Vagina (tissue), 2 donors: ENCODE data around the gene ACOT11. TPM values are rescaled to one million over a fixed set of nuclear protein-coding genes. Genes with fewer than 3 reads are reported as not detected.

Experiments used
- DNase-seq, 2 donors: peaks; one replicate each; pipeline ENCODE4 v3.0.0-alpha.2; 2017; ENCODE audit errors: extremely low spot score in 2 of 2
- H3K27ac ChIP-seq: fragments of 200-600 bp; sonication (generic); one replicate; pipeline ENCODE4 v1.5.1; 2019
- H3K27me3 ChIP-seq: fragments of 200-600 bp; sonication (generic); one replicate; pipeline ENCODE4 v1.5.1; 2019
- H3K36me3 ChIP-seq, 2 donors: fragments of 200-600 bp; sonication (generic); one replicate each; pipeline ENCODE4 v1.5.1; 2017 to 2019
- H3K4me1 ChIP-seq: fragments of 200-600 bp; sonication (generic); one replicate; pipeline ENCODE4 v1.5.1; 2019
- H3K4me3 ChIP-seq, 2 donors: fragments of 200-600 bp; sonication (generic); 1 replicate in 1 of 2; 2 replicates in 1 of 2; pipeline ENCODE4 v1.5.1; 2016 to 2019
- H3K9me3 ChIP-seq: fragments of 200-600 bp; sonication (generic); one replicate; pipeline ENCODE4 v1.5.1; 2019
- POLR2A ChIP-seq, 2 donors: fragments of 450-650 bp; IDR thresholded peaks; one replicate each; pipeline ENCODE4 v1.6.1; 2017; ENCODE audit warnings: antibody characterized with exemption in 2 of 2, mild to moderate bottlenecking in 2 of 2, moderate library complexity in 2 of 2
- POLR2AphosphoS5 ChIP-seq, 2 donors: sonication (generic); formaldehyde crosslinking; IDR thresholded peaks; one replicate each; pipeline ENCODE4 v1.9.0; 2017; ENCODE audit warnings: antibody characterized with exemption in 2 of 2, mild to moderate bottlenecking in 2 of 2, low read depth in 1 of 2; ENCODE audit not compliant: insufficient read depth in 1 of 2
- intact Hi-C: fragments of 100-400 bp; cut with DNase I; formaldehyde crosslinking; loops from one replicate; pipeline ENCODE4 v1.15.1; 2023
- total RNA-seq: library from RNA; depleted of rRNA; stranded (reverse); fragments of >200 nt; gene quantifications from one replicate; pipeline ENCODE4 v1.2.3, GENCODE V29; 2016
- TF ChIP-seq, protein P1 (sequence below), 3 experiments: fragments of 450-650 bp in 2 of 3; fragments of 200-600 bp in 1 of 3; sonication (generic) in 1 of 3; IDR thresholded peaks; one replicate each; pipeline ENCODE4 v1.5.1; 2017 to 2019; ENCODE audit warnings: antibody characterized with exemption in 3 of 3, mild to moderate bottlenecking in 2 of 3, moderate library complexity in 2 of 3

Gene ACOT11
- total RNA-seq, 1 donor from 2014 or later: 26.0 TPM

GRCh38 chr1:54575161-54575560 is 27.1 kb downstream of the ACOT11 start:
- intact Hi-C loops: no loop called here
- Histone ChIP-seq H3K27ac (no peak overlapping the region), H3K4me1 (peaks cover 24% of the 10 kb centered on the region), H3K4me3 (no peak overlapping the region), H3K27me3 (no peaks in the 10 kb centered on the region), H3K36me3 (no peaks in the 10 kb centered on the region), H3K9me3 (no peaks in the 10 kb centered on the region)
- TF ChIP-seq, protein P1, sequence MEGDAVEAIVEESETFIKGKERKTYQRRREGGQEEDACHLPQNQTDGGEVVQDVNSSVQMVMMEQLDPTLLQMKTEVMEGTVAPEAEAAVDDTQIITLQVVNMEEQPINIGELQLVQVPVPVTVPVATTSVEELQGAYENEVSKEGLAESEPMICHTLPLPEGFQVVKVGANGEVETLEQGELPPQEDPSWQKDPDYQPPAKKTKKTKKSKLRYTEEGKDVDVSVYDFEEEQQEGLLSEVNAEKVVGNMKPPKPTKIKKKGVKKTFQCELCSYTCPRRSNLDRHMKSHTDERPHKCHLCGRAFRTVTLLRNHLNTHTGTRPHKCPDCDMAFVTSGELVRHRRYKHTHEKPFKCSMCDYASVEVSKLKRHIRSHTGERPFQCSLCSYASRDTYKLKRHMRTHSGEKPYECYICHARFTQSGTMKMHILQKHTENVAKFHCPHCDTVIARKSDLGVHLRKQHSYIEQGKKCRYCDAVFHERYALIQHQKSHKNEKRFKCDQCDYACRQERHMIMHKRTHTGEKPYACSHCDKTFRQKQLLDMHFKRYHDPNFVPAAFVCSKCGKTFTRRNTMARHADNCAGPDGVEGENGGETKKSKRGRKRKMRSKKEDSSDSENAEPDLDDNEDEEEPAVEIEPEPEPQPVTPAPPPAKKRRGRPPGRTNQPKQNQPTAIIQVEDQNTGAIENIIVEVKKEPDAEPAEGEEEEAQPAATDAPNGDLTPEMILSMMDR (IDR thresholded peaks at IDR 0.05): no peak
- TF ChIP-seq POLR2AphosphoS5 (IDR thresholded peaks at IDR 0.05; ENCODE audit: insufficient read depth in 1 of 2, low read depth in 1 of 2): no peak
- no peak for TF ChIP-seq POLR2A (IDR thresholded peaks at IDR 0.05)
- no peak for DNase-seq

- H3K4me1 ChIP-seq: peaks cover 18% of the 10 kb centered on the region
Observed at GRCh38 chr1:54575605-54576290, 27.7 kb downstream of the ACOT11 start.

DNA sequence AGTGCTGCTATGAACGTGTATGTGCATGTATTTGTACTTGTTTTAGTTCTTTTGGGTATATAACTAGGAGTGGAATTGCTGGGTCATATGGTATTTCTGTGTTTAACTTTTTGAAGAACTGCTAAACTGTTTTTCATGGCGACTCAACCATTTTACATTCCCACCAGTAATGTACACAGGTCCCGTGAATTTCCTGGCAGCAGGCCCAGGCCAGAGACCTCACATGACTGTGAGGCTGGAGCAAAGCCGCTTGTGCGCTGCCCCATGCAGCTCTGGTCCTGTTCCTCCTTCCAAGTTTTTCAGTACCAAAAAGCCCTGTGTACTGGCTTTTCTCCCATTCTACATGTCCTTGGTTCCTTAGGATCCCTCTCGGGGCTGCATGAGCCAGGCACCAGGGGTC is 29.6 kb downstream of the ACOT11 start:
- intact Hi-C loops: no loop called here
- Histone ChIP-seq H3K27me3 (no peaks in the 10 kb centered on the region), H3K36me3 (no peaks in the 10 kb centered on the region), H3K4me3 (no peak overlapping the region), H3K9me3 (no peaks in the 10 kb centered on the region), H3K27ac (peak overlapping the region; percentile 34), H3K4me1 (peaks cover 16% of the 10 kb centered on the region)
- TF ChIP-seq POLR2A (IDR thresholded peaks at IDR 0.05) (no peak), POLR2AphosphoS5 (IDR thresholded peaks at IDR 0.05; ENCODE audit: insufficient read depth in 1 of 2, low read depth in 1 of 2) (no peak)
- TF ChIP-seq, protein P1 (IDR thresholded peaks at IDR 0.05): no peak
- DNase-seq: no peak

More at GRCh38 chr1:54575605-54576290, 27.7 kb downstream of the ACOT11 start:
- Histone ChIP-seq H3K36me3 (no peaks in the 10 kb centered on the region), H3K27me3 (no peaks in the 10 kb centered on the region), H3K4me3 (no peak overlapping the region), H3K27ac (no peak overlapping the region), H3K9me3 (no peaks in the 10 kb centered on the region)
- TF ChIP-seq POLR2AphosphoS5 (IDR thresholded peaks at IDR 0.05; ENCODE audit: insufficient read depth in 1 of 2, low read depth in 1 of 2): no peak
- TF ChIP-seq, protein P1 (IDR thresholded peaks at IDR 0.05): no peak
- no peak for TF ChIP-seq POLR2A (IDR thresholded peaks at IDR 0.05)
- intact Hi-C loops: no loop called here
- DNase-seq: no peak

DNA sequence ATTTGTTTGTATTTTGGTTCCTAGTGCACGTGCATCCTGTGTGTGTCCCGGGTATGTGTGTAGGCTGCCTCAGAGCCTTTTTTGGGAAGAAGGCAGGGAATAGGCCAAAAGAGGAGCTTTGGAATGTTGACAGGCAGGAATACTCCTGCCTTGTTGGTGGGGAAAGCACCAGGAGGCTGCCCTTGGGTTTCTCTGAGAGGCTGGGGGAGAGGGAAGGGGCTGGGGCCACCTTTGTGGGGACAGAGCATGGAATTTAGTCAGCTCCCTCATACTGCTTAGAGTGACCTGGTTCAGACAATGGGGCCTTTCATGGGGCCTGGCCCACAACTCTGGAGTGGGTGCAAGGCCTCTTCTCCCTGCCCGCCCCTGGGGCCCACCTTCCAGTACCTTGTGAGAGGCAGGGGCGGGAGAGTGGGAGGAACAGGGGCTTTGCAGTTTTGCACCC is 31.3 kb downstream of the ACOT11 start:
- no peak for TF ChIP-seq POLR2A (IDR thresholded peaks at IDR 0.05)
- peak in 1 of 2 donors; percentile 20 for TF ChIP-seq POLR2AphosphoS5 (IDR thresholded peaks at IDR 0.05; ENCODE audit: insufficient read depth in 1 of 2, low read depth in 1 of 2)
- intact Hi-C loops: no loop called here
- Histone ChIP-seq H3K36me3 (no peaks in the 10 kb centered on the region), H3K4me3 (no peak overlapping the region), H3K27ac (peak overlapping the region; percentile 45), H3K9me3 (no peaks in the 10 kb centered on the region), H3K4me1 (peaks cover 16% of the 10 kb centered on the region), H3K27me3 (no peaks in the 10 kb centered on the region)
- no peak for DNase-seq

GRCh38 chr1:54580856-54581550 is 33.0 kb downstream of the ACOT11 start:
- Histone ChIP-seq H3K27me3 (no peaks in the 10 kb centered on the region), H3K9me3 (no peaks in the 10 kb centered on the region), H3K36me3 (no peaks in the 10 kb centered on the region), H3K27ac (peak overlapping the region; percentile 66), H3K4me3 (no peak overlapping the region), H3K4me1 (peaks cover 16% of the 10 kb centered on the region)
- intact Hi-C loops: no loop called here
- TF ChIP-seq, protein P1 (IDR thresholded peaks at IDR 0.05): no peak
- no peak for DNase-seq
